Measurements from ENCODE around the gene MPPE1. TPM values are rescaled to one million over a fixed set of nuclear protein-coding genes. Genes with fewer than 3 reads are reported as not detected.

MPPE1 gene, protein sequence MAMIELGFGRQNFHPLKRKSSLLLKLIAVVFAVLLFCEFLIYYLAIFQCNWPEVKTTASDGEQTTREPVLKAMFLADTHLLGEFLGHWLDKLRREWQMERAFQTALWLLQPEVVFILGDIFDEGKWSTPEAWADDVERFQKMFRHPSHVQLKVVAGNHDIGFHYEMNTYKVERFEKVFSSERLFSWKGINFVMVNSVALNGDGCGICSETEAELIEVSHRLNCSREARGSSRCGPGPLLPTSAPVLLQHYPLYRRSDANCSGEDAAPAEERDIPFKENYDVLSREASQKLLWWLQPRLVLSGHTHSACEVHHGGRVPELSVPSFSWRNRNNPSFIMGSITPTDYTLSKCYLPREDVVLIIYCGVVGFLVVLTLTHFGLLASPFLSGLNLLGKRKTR
- 15.9 to 19.4 TPM (median 18.8 TPM) in 5 replicates for total RNA-seq (2022; extraction: Qiagen RNA extraction; ENCODE audit: low read depth)

GRCh38 chr18:11908182-11909060, at the start of gene MPPE1:
MPPE1 (minus strand) TSS chr18:11908317; CDS start chr18:11897264, 11,053 bp downstream.

GRCh38 chr18:11851146-11851805, 56.8 kb downstream of the MPPE1 start, which contains the start of gene CHMP1B:
CHMP1B (plus strand) TSS chr18:11851413; CDS start chr18:11851512, 99 bp downstream.

Other genes with a start within 250 kb of the MPPE1 start
- 4.6 to 8.6 TPM (median 4.9 TPM) in 5 replicates for gene GNAL, start 219.1 kb downstream of the MPPE1 start, total RNA-seq (2022; extraction: Qiagen RNA extraction; ENCODE audit: low read depth)
- gene CHMP1B, start 56.9 kb downstream of the MPPE1 start, total RNA-seq (2022; extraction: Qiagen RNA extraction; ENCODE audit: low read depth) = 42.8 to 53.3 TPM (median 43.5 TPM) in 5 replicates
- gene IMPA2, start 73.2 kb upstream of the MPPE1 start, total RNA-seq (2022; extraction: Qiagen RNA extraction; ENCODE audit: low read depth) = 49.9 to 63.6 TPM (median 57.2 TPM) in 5 replicates
- not detected in 5 replicates for gene ANKRD62, start 185.5 kb upstream of the MPPE1 start, total RNA-seq (2022; extraction: Qiagen RNA extraction; ENCODE audit: low read depth)